Natural killer cell treated with Interleukin-12 subunit alpha and Interleukin-12 subunit beta and Interleukin-15 and Interleukin-18, amount 100 ng/mL, for 72 hours (primary cell): ENCODE results near the gene SELENOW. TPM values are rescaled to one million over a fixed set of nuclear protein-coding genes. Genes with fewer than 3 reads are reported as not detected.
"Not testable (repeated sequence)": the region's sequence is repeated elsewhere in the genome, so short reads cannot be mapped to it uniquely, and the experiment has no call there.

Experiments used
- ATAC-seq, 2 donors: fragments of 150-1000 bp; cut with Tn5 transposase in 1 of 2; sonication (Bioruptor Pico), chemical (Tn5 transposase) in 1 of 2; 2 replicates each; pipeline ENCODE4 v1.10.0; 2021
- DNase-seq: peaks from one replicate; pipeline ENCODE4 v3.0.0; 2022; ENCODE audit warnings: low spot score
- H3K27ac Mint-ChIP-seq, 2 donors: 1 replicate in 1 of 2; 2 replicates in 1 of 2; pipeline ENCODE4 v1.8.0; 2022; ENCODE audit warnings: mixed read lengths in 2 of 2, mild to moderate bottlenecking in 1 of 2, moderate library complexity in 1 of 2
- H3K27me3 Mint-ChIP-seq, 2 donors: 1 replicate in 1 of 2; 2 replicates in 1 of 2; pipeline ENCODE4 v1.8.0; 2022; ENCODE audit warnings: mixed read lengths in 2 of 2
- H3K36me3 Mint-ChIP-seq: one replicate; pipeline ENCODE4 v1.8.0; 2022; ENCODE audit warnings: mixed read lengths
- H3K4me1 Mint-ChIP-seq, 2 donors: 1 replicate in 1 of 2; 2 replicates in 1 of 2; pipeline ENCODE4 v1.8.0; 2022; ENCODE audit warnings: low read depth in 2 of 2, mixed read lengths in 2 of 2, mild to moderate bottlenecking in 1 of 2
- H3K4me3 Mint-ChIP-seq: one replicate; pipeline ENCODE4 v1.8.0; 2022; ENCODE audit warnings: mixed read lengths
- H3K9me3 Mint-ChIP-seq: 2 replicates; pipeline ENCODE4 v1.8.0; 2022; ENCODE audit warnings: mixed read lengths
- total RNA-seq, 2 donors: library from RNA; stranded (reverse); gene quantifications; one replicate each; pipeline ENCODE4 v1.2.3, GENCODE V29; 2022

The SELENOW gene
- total RNA-seq, 2 donors from 2014 or later, result 68.9 to 118 TPM

DNA sequence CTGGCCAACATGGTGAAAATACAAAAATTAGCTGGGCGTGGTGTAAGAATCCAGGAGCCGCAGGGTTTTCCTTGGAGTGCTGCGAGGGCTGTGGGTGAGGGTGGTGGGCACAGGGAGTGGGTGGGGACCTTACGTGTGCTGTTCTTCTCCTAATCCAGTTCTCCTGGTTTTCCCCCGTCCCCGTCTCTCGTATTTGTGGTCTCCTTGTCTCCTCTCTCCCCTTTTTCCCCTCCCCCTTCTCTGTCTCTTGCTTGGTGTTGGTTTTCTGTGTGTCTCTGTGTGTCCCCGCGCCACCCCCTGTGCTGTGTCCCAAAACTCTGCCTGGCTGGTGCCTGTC, 1.7 kb downstream of the SELENOW start:
- H3K4me1 Mint-ChIP-seq, result peaks cover 25 to 28% of the 10 kb centered on the region in 2 donors
- peaks cover 7% of the 10 kb centered on the region for H3K36me3 Mint-ChIP-seq

DNA sequence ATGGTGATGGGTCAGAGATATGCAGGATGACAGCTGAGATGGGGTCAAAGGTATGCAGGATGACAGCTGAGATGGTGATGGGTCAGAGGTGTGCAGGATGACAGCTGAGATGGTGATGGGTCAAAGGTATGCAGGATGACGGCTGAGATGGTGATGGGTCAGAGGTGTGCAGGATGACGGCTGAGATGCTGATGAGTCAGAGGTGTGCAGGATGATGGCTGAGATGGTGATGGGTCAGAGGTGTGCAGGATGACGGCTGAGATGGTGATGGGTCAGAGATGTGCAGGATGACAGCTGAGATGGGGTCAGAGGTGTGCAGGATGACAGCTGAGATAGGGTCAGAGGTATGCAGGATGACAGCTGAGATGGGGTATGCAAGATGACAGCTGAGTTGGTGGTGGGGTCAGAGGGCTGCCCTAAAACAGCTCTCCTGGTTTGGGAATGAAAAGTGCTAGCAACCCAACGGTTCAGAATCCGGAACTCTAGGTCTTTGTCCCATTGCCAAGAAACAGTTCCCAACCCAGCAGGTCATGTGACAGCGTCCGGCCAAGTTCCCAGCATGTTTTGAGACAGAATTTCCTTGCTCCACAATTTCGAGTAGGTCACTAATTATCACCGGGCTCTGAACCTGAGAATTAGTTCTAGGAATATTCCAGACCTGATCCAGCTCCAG, 3.2 kb downstream of the SELENOW start:
- ATAC-seq, result no peak

More for the DNA sequence above, 1.7 kb downstream of the SELENOW start:
- peak overlapping the region; percentile 98 for H3K4me3 Mint-ChIP-seq
- H3K9me3 Mint-ChIP-seq, result no peaks in the 10 kb centered on the region
- H3K27ac Mint-ChIP-seq, result peak overlapping the region; percentile 3 to 88
- H3K27me3 Mint-ChIP-seq, result no peaks in the 10 kb centered on the region
- DNase-seq (no peak), ATAC-seq (no peak)

DNA sequence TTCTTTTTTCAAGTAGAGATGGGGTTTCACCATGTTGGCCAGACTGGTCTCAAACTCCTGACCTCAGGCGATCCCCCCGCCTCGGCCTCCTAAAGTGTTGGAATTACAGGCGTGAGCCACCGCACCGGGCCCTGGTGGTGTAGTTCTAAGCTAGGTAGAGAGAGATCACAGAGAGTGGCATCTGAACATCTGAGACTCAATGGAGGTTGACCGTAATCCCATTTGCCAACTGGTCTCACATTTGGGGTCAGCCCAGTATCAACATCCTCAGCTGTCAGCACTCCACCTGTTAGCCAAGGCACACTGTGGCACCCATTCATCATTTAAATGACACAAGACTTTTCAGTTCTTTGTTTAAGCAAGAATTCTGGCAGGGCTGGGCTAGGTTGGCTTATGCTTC, 8.1 kb downstream of the SELENOW start:
- Mint-ChIP-seq H3K36me3 (peaks cover 3% of the 10 kb centered on the region), H3K27ac (no peak overlapping the region)
- ATAC-seq, result no peak

More for the DNA sequence above, 3.2 kb downstream of the SELENOW start:
- no peak for DNase-seq
- Mint-ChIP-seq H3K27ac (no peak overlapping the region), H3K36me3 (peaks cover 7% of the 10 kb centered on the region), H3K9me3 (no peaks in the 10 kb centered on the region), H3K4me3 (no peak overlapping the region), H3K27me3 (no peaks in the 10 kb centered on the region), H3K4me1 (peaks cover 25 to 28% of the 10 kb centered on the region in 2 donors)

DNA sequence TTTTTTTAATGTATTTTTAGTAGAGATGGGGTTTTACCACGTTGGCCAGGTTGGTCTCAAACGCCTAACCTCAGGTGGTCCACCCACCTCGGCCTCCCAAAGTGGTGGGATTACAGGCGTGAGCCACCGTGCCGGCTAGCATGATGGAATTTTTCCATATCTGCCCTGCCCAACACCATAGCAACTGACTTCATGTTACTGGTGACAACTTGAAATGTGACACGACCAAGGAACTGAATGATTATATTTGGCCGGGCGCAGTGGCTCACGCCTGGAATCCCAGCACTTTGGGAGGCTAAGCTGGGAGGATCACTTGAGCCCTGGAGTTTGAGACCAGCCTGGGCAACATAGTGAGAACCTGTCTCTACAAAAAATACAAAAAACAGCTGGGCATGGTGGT, 8.8 kb downstream of the SELENOW start:
- not testable (repeated sequence) for H3K4me1 Mint-ChIP-seq, H3K4me3 Mint-ChIP-seq, H3K27ac Mint-ChIP-seq, ATAC-seq, H3K9me3 Mint-ChIP-seq, DNase-seq, H3K27me3 Mint-ChIP-seq, H3K36me3 Mint-ChIP-seq

More for the DNA sequence above, 8.1 kb downstream of the SELENOW start:
- Mint-ChIP-seq H3K27me3 (no peaks in the 10 kb centered on the region), H3K9me3 (no peaks in the 10 kb centered on the region), H3K4me3 (no peak overlapping the region), H3K4me1 (peaks cover 3 to 11% of the 10 kb centered on the region in 2 donors)
- no peak for DNase-seq

DNA sequence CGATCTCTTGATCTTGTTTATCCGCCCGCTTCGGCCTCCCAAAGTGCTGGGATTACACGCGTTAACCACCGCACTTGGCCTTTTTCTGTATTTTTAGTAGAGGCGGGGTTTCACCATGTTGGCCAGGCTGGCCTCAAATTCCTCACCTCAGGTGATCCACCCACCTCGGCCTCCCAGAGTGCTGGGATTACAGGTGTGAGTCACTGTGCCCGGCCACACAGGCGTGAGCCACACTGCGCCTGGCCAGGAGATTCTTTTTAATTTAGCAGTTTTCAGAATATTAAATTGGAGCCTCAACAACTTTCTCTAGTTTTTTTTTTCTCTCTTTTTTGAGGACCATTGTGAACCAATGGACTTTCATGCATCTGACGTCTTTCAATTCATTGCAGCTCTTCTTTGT, 11.3 kb downstream of the SELENOW start:
- not testable (repeated sequence) for H3K4me3 Mint-ChIP-seq, DNase-seq, H3K36me3 Mint-ChIP-seq, H3K27ac Mint-ChIP-seq, ATAC-seq, H3K27me3 Mint-ChIP-seq, H3K9me3 Mint-ChIP-seq, H3K4me1 Mint-ChIP-seq

DNA sequence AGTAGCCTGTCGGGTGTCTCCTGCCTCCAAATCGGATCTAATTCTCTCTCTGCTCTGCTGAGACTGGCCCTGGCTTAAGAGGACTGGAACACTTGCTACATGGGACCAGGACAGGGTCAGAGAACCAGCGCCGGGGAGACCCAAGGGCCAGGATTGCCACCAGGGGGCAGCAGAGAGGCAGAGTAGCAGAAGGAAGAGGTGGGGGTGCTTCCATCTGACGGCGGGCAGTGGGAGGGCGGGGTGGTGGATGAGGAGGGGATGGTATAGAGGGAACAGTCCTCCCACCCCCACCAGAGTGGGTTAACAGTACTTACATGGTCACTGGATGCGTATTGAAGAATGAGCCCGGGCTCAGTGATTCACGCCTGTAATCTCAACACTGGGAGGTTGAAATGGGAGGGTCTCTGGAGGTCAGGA, 11.9 kb downstream of the SELENOW start:
- ATAC-seq, result peak; percentile 73 to 77
- Mint-ChIP-seq H3K36me3 (no peaks in the 10 kb centered on the region), H3K27me3 (no peaks in the 10 kb centered on the region), H3K27ac (no peak overlapping the region), H3K9me3 (no peaks in the 10 kb centered on the region), H3K4me3 (no peak overlapping the region), H3K4me1 (peaks cover 0 to 6% of the 10 kb centered on the region in 2 donors)
- peak; percentile 84 for DNase-seq

DNA sequence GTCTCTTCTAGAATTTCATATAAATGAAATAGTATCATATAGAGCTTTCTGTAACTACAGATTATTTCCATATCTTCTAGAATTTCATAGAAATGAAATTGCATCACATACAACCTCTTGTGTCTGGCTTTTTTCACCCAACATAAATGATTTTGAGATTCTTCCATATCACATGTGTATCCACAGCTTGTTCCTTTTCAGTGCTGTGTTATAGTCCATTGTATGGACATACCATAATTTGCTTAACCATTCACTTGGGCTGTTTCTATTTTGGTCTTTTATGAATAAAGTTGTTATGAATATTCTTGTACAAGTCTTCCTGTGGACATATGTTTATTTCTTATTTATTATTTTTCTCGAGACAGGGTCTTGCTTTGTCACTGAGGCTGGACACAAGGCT, 14.1 kb downstream of the SELENOW start:
- ATAC-seq (no peak), DNase-seq (no peak)
- Mint-ChIP-seq H3K9me3 (no peaks in the 10 kb centered on the region), H3K4me3 (no peak overlapping the region), H3K27ac (no peak overlapping the region), H3K36me3 (no peaks in the 10 kb centered on the region), H3K27me3 (no peaks in the 10 kb centered on the region), H3K4me1 (peaks cover 0 to 6% of the 10 kb centered on the region in 2 donors)

DNA sequence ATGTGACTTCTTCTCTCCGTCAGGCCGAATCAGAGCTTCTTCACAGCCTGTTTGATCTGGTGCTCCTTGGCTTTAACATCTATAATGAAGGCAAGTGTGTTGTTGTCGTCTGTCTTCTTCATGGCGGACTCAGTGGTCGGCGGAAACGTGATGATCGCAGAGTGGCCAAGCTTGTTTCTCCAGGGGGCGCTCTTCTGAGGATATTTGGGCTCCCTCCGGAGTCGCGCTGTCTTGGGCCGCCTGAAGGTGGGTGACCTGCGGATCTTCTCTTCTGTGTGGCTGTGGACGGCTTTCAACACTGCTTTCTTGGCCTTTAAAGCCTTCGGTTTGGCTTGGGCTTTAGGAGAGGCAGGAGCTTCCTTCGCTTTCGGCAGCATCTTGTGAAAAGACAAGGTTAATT, 16.0 kb downstream of the SELENOW start:
- Mint-ChIP-seq H3K4me3 (no peak overlapping the region), H3K9me3 (no peaks in the 10 kb centered on the region), H3K36me3 (no peaks in the 10 kb centered on the region), H3K27ac (no peak overlapping the region), H3K4me1 (peaks cover 0 to 2% of the 10 kb centered on the region in 2 donors), H3K27me3 (peaks cover 0 to 5% of the 10 kb centered on the region in 2 donors)
- ATAC-seq (no peak), DNase-seq (no peak)

DNA sequence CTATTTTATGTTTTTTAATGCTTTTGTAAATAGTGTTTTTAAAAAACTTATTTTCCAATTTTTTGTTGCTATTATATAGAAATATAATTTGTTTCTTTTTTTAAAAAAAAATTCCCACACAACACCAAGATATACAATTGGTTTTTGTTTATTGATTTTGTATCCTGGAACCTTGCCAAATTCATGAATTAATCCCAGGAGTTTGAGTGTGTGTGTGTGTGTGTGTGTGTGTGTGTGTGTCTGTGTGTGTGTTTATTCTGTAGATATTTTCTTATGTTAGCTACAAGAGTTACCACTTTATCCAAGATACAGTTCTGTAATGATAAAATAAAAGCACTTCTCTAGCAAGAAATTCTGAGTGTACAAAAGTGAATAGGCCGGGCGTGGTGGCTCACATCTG, 18.3 kb downstream of the SELENOW start:
- Mint-ChIP-seq H3K4me3 (no peak overlapping the region), H3K9me3 (no peaks in the 10 kb centered on the region), H3K4me1 (no peaks in the 10 kb centered on the region), H3K36me3 (peaks cover 6% of the 10 kb centered on the region), H3K27me3 (peaks cover 0 to 5% of the 10 kb centered on the region in 2 donors), H3K27ac (no peak overlapping the region)
- DNase-seq (no peak), ATAC-seq (no peak)

DNA sequence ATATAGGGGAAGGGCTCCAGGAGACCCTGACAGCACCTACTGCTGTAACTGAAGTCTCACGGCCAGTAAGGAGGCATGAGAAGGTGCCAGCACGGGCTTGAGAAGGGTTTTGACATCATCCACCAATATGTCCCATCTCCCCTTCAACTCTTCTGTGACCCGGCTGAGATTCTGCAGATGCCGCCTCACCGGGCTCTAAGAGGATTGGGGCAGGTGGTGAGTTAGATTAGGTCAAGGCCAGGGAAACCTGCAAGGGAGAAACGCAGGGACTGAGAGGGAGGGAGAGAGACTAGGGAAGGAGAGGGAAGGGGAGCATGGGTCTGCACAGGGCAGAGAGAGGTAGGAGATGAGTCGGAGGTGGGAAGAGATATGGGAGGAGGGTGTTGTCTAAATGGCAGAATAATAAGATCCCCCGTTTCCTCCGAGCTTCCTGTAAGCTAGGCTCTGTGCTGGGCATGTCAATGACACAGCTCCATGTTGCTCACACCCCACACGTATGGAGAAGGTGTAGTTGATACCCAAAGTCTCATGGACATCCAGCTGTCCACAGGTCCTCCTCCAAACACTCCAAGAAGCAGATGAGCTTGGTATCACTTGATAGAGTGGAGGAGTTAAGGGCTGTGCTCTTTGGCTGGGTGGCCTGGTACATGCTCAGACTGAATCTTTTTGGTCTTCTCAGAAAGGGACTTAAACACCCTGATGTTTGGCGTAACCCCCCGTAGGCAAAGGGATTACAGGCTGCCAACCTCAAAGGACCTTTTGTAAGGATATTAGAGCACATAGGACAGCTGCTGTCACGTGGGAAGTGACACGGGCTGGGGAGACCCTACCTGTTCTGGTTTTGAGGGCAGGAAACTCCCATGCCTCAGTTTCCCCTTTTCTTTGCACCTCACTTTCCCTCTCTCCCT, 19.7 kb downstream of the SELENOW start:
- H3K36me3 Mint-ChIP-seq, result peaks cover 6% of the 10 kb centered on the region
- H3K27me3 Mint-ChIP-seq, result peaks cover 0 to 5% of the 10 kb centered on the region in 2 donors
- H3K9me3 Mint-ChIP-seq, result no peaks in the 10 kb centered on the region
- DNase-seq (no peak), ATAC-seq (no peak)
- H3K4me3 Mint-ChIP-seq, result no peak overlapping the region
- no peak overlapping the region for H3K27ac Mint-ChIP-seq
- no peaks in the 10 kb centered on the region for H3K4me1 Mint-ChIP-seq

DNA sequence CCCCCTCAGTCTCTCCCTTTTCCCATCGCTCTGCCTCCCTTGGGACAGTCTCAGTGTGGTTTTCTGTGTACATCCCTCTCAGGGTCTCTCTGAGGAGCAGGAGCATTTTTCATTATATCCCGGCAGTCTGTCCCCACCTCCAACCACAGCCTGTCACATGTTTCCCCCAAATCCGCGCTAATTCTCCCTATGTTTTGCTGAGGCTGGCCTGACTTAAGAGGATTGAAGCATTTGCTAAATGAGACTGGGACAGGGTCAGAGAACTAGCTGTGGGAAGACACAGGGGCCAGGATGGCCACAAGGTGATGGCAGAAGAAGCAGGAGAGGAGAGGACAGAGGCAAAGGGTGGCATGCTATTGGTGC, 20.4 kb downstream of the SELENOW start:
- H3K27me3 Mint-ChIP-seq, result peaks cover 0 to 5% of the 10 kb centered on the region in 2 donors
- H3K27ac Mint-ChIP-seq, result no peak overlapping the region
- peaks cover 6% of the 10 kb centered on the region for H3K36me3 Mint-ChIP-seq
- H3K4me1 Mint-ChIP-seq, result no peaks in the 10 kb centered on the region
- DNase-seq, result no peak
- no peak overlapping the region for H3K4me3 Mint-ChIP-seq
- ATAC-seq, result no peak
- H3K9me3 Mint-ChIP-seq, result no peaks in the 10 kb centered on the region

DNA sequence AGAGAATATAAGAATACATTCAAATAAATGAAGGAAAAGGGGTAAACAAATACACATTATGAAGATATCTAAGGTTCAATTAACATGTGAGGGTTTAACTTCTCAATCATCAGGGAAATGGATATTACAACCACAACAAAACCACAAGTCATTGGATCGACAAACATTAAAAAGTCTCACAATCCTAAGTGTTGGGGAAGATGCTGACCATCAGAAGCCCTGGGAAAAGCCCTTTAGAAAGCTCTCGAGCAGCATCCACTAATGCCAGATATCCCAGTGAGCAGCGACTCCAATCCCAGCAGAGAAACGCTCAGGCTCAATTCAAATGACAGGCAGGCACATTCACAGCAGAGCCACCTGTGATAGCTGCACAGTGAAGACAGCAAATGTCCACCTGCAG, 22.8 kb downstream of the SELENOW start:
- Mint-ChIP-seq H3K4me1 (no peaks in the 10 kb centered on the region), H3K9me3 (no peaks in the 10 kb centered on the region), H3K36me3 (peaks cover 6% of the 10 kb centered on the region)

DNA sequence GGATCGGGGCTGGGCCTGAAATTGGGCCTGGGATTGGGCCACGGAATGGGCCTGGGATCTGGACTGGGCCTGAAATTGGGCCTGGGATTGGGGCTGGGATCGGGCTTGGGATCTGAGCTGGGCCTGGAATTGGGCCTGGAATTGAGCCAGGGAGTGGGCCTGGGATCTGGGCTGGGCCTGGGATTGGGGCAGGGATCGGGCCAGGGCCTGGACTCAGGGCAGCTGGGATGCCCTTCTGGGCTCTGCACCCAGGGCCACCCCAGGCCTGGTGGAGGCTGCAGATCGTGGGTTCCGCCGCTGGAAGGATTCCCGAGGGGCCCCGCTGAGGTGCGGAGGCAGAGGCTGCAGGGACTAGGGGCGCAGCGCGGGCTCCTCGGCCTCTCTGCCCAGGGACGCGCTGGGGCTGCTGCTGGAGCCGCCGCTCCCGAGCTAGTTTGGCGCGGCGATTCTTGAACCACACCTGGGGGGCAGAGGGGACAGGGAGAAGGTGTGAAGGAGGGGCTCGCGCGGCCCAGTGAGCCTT, 24.1 kb downstream of the SELENOW start:
- peaks cover 6% of the 10 kb centered on the region for H3K36me3 Mint-ChIP-seq
- ATAC-seq (no peak), DNase-seq (no peak)
- no peaks in the 10 kb centered on the region for H3K4me1 Mint-ChIP-seq
- H3K27me3 Mint-ChIP-seq, result peaks cover 0 to 9% of the 10 kb centered on the region in 2 donors
- H3K4me3 Mint-ChIP-seq, result no peak overlapping the region
- no peak overlapping the region for H3K27ac Mint-ChIP-seq
- H3K9me3 Mint-ChIP-seq, result no peaks in the 10 kb centered on the region

More for the DNA sequence above, 22.8 kb downstream of the SELENOW start:
- H3K27ac Mint-ChIP-seq, result no peak overlapping the region
- DNase-seq, result no peak
- no peak overlapping the region for H3K4me3 Mint-ChIP-seq
- H3K27me3 Mint-ChIP-seq, result peaks cover 0 to 7% of the 10 kb centered on the region in 2 donors
- ATAC-seq, result no peak

DNA sequence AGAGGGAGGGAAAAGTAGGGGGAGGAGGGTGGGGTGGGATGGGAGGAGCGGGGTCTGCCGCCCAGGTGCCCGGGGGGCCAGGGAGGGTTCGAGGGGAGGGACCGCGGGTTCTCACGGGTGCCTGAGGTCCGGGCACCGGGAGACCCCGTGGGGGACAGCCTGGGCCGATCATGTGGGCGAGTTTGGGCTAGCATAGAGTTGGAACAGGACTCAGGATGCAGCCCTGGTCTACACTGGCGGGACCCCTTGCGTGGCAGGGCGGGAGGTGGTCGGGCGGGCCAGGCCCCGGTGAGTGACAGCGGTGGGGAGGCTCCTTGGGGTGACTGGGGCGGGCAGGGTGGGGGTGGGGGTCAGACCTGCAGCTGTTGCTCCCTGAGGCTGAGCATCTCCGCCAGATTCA, 24.6 kb downstream of the SELENOW start:
- not testable (repeated sequence) for H3K36me3 Mint-ChIP-seq, H3K4me1 Mint-ChIP-seq, H3K9me3 Mint-ChIP-seq, DNase-seq, H3K27me3 Mint-ChIP-seq, H3K4me3 Mint-ChIP-seq, H3K27ac Mint-ChIP-seq
- ATAC-seq, result peak in 1 of 2 donors; percentile 8
